ENCODE data around the gene CCL19.

- TF ChIP-seq SUZ12 (IDR thresholded peaks at IDR 0.05; ENCODE audit: extremely low read depth, insufficient read depth, insufficient read length): no peak
- TF ChIP-seq YY1 (IDR thresholded peaks at IDR 0.05; ENCODE audit: insufficient read depth, insufficient read length): no peak
Observed at GRCh38 chr9:34701769-34702736, 11.0 kb upstream of the CCL19 start.
